Adrenal gland (tissue), 12 donors: Measurements from ENCODE around the gene RDX. TPM values are rescaled to one million over a fixed set of nuclear protein-coding genes. Genes with fewer than 3 reads are reported as not detected.

Experiments
- DNase-seq, 7 donors: peaks; one replicate each; pipeline ENCODE4 v3.0.0-alpha.2; 2019 to 2020
- H3K27ac ChIP-seq, 5 donors: fragments of 200-600 bp; sonication (generic) in 4 of 5; 1 replicate in 3 of 5; 2 replicates in 2 of 5; pipeline versions ENCODE4 v1.5.1 to v1.8.0; 2016 to 2020; ENCODE audit warnings: mild to moderate bottlenecking in 1 of 5
- H3K27me3 ChIP-seq: fragments of 200-600 bp; 2 replicates; pipeline ENCODE4 v1.8.0; 2021
- H3K36me3 ChIP-seq, 2 donors: fragments of 200-600 bp; replicated peaks in 1 of 2; 1 replicate in 1 of 2; 2 replicates in 1 of 2; pipeline versions ENCODE4 v1.5.1 to v1.8.0; 2018 to 2022
- H3K4me1 ChIP-seq, 2 donors: fragments of 200-600 bp; replicated peaks in 1 of 2; 1 replicate in 1 of 2; 2 replicates in 1 of 2; pipeline versions ENCODE4 v1.5.1 to v1.8.0; 2018 to 2021
- H3K4me3 ChIP-seq, 4 donors: fragments of 200-600 bp; sonication (generic) in 3 of 4; one replicate each; pipeline ENCODE4 v1.5.1; 2016 to 2018
- H3K9me3 ChIP-seq, 3 donors: fragments of 200-600 bp; sonication (generic) in 1 of 3; replicated peaks in 1 of 3; 1 replicate in 2 of 3; 2 replicates in 1 of 3; pipeline versions ENCODE4 v1.5.1 to v1.8.0; 2016 to 2021
- POLR2A ChIP-seq, 2 donors: fragments of 450-650 bp; IDR thresholded peaks; one replicate each; pipeline ENCODE4 v1.6.1; 2017; ENCODE audit warnings: antibody characterized with exemption in 2 of 2, mild to moderate bottlenecking in 2 of 2, moderate library complexity in 1 of 2
- WGBS, 4 donors: extraction: QIAGEN DNeasy Blood & Tissue Kit in 2 of 4; methylation state at CpG; one replicate each; pipeline versions ENCODE4 v1.1.5 to v1.1.7; 2013 to 2017; 5-methylcytosine and 5-hydroxymethylcytosine counted together
- intact Hi-C, 2 donors: fragments of 100-400 bp; cut with DNase I; formaldehyde crosslinking; loops; one replicate each; pipeline versions ENCODE4 v1.14.1 to v1.15.0; 2022 to 2023
- polyA plus RNA-seq, 3 donors: library from polyadenylated mRNA; stranded (reverse); fragments of 200-250 nt in 2 of 3; fragments of 350-450 nt in 1 of 3; fragmentation: Illumina TruSeq in 1 of 3; extraction: RNeasy Lipid Tissue Mini Kit (QIAGEN cat#74804) in 1 of 3; gene quantifications; one replicate each; pipeline ENCODE4 v1.2.3, GENCODE V29; 2013 to 2014
- total RNA-seq, 9 donors: library from RNA; depleted of rRNA in 4 of 9; stranded (reverse); fragments of >200 nt in 4 of 9; fragments of 120-200 nt in 1 of 9; fragmentation: NEBNext Ultra II Directional in 1 of 9; extraction: Animal tissue kit (Norgen Biotek cat#: 25700) in 1 of 9; gene quantifications; one replicate each; pipeline versions ENCODE4 v1.1.0 to v1.2.4, GENCODE V29; 2013 to 2023
- TF ChIP-seq, protein P1 (sequence below), 6 experiments: fragments of 450-650 bp in 4 of 6; fragments of 200-600 bp in 2 of 6; sonication (generic) in 1 of 6; IDR thresholded peaks; 1 replicate in 5 of 6; 2 replicates in 1 of 6; pipeline versions ENCODE4 v1.5.1 to v1.8.0; 2016 to 2021; ENCODE audit warnings: antibody characterized with exemption in 6 of 6, mild to moderate bottlenecking in 2 of 6, moderate library complexity in 1 of 6
- donor health status: healthy with polysubstance abuse.
- donor health status: Bipolar disorder and iron deficiency.
- donor health status: DM: yes; HTN: yes; CAD: no.
- donor health status: DM: no; HTN: no; CAD: no.
- donor health status: DM: no; HTN: no; CAD: no.
- donor health status: DM: yes; HTN: yes; CAD: no.

RDX gene
- total and polyA plus RNA-seq, 12 donors, result 82.4 to 1,153 (median 588) TPM

DNA sequence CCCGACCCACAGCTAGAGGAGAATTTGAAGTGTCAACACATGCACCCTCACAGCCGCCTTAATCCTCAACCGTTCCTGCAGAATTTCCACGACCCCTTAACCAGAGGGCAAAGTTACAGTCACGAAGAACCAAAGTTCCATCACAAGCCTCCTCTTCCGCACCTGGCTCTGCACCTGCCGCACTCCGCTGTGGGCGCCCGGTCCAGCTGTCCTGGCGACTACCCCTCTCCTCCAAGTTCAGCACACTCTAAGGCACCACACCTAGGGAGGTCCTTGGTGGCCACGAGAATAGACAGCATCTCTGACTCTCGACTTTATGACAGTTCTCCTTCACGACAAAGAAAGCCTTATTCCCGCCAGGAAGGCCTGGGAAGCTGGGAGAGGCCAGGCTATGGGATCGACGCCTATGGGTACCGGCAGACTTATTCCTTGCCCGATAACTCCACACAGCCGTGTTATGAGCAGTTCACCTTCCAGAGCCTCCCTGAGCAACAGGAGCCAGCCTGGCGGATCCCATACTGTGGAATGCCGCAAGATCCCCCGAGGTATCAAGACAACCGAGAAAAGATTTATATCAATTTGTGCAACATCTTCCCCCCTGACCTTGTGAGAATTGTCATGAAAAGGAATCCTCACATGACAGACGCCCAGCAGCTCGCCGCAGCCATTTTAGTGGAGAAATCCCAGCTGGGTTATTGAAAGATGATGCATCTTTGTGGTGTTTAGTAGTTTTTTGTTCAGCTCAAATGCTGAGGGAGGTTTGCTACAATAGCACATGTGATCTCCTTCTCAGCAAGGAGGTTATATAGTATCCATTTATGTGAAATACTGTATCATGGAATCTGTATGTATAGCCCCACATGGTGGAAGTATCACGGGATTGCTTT is 131.1 kb downstream of the RDX start:
- no peaks in the 10 kb centered on the region for H3K27me3 ChIP-seq
- no peaks in the 10 kb centered on the region for H3K9me3 ChIP-seq
- H3K27ac ChIP-seq, result no peak overlapping the region
- H3K4me3 ChIP-seq, result no peak overlapping the region
- TF ChIP-seq POLR2A (IDR thresholded peaks at IDR 0.05), result no peak
- TF ChIP-seq, protein P1, sequence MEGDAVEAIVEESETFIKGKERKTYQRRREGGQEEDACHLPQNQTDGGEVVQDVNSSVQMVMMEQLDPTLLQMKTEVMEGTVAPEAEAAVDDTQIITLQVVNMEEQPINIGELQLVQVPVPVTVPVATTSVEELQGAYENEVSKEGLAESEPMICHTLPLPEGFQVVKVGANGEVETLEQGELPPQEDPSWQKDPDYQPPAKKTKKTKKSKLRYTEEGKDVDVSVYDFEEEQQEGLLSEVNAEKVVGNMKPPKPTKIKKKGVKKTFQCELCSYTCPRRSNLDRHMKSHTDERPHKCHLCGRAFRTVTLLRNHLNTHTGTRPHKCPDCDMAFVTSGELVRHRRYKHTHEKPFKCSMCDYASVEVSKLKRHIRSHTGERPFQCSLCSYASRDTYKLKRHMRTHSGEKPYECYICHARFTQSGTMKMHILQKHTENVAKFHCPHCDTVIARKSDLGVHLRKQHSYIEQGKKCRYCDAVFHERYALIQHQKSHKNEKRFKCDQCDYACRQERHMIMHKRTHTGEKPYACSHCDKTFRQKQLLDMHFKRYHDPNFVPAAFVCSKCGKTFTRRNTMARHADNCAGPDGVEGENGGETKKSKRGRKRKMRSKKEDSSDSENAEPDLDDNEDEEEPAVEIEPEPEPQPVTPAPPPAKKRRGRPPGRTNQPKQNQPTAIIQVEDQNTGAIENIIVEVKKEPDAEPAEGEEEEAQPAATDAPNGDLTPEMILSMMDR (IDR thresholded peaks at IDR 0.05), result no peak
- H3K36me3 ChIP-seq, result peaks cover 0 to 17% of the 10 kb centered on the region in 2 donors
- 93 to 96% (median 95%) methylated on average over 24 to 28 of the region's 28 CpGs for WGBS, 4 donors
- no peak for DNase-seq
- intact Hi-C loops, result no loop called here
- no peaks in the 10 kb centered on the region for H3K4me1 ChIP-seq

DNA sequence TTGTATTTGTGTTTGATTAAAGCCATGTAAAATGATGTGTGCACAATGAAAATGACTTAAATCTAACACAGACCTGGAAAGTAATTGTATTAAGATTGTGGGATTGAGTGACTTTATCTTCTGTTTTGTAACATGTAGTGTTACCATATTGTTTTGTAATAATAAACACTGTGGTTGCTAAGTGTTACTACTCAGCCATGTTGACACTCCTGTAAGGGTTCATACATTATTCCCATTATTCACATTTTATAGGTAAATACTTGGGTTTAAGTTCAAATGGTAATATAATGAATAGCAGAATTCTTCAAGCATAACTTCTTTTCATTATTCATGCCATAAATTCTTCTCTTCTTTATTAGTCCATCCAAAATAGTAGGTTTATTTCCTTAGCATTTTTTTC is 134.2 kb downstream of the RDX start:
- TF ChIP-seq, protein P1 (IDR thresholded peaks at IDR 0.05), result no peak
- TF ChIP-seq POLR2A (IDR thresholded peaks at IDR 0.05), result no peak
- no peaks in the 10 kb centered on the region for H3K27me3 ChIP-seq
- peaks cover 0 to 27% of the 10 kb centered on the region in 2 donors for H3K36me3 ChIP-seq
- DNase-seq, result no peak
- H3K4me1 ChIP-seq, result peaks cover 0 to 4% of the 10 kb centered on the region in 2 donors
- H3K27ac ChIP-seq, result no peak overlapping the region
- H3K9me3 ChIP-seq, result no peaks in the 10 kb centered on the region
- no peak overlapping the region for H3K4me3 ChIP-seq
- intact Hi-C loops, result no loop called here

DNA sequence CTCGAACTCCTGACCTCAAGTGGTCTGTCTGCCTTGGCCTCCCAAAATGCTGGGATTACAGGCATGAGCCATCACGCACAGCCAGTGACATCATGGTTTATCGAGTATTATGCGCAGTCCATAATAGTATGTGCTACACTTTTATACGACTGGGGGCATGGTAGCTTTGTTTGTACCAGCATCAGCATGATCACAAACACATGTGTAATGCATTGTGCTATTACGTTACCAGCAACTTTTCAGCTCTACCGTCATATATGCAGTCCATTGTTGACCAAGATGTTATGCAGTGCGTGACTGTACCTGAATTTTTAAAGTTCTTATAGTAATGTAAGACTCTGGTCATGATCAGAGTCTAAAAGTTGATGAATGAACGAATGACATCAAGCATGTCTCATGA is 135.4 kb downstream of the RDX start:
- Histone ChIP-seq H3K27me3 (no peaks in the 10 kb centered on the region), H3K27ac (no peak overlapping the region), H3K4me3 (no peak overlapping the region), H3K9me3 (no peaks in the 10 kb centered on the region), H3K4me1 (peaks cover 0 to 4% of the 10 kb centered on the region in 2 donors), H3K36me3 (peaks cover 0 to 27% of the 10 kb centered on the region in 2 donors)
- no peak for DNase-seq
- 95 to 97% (median 96%) methylated on average over 9 of the region's 9 CpGs for WGBS, 4 donors
- TF ChIP-seq, protein P1 (IDR thresholded peaks at IDR 0.05), result no peak
- TF ChIP-seq POLR2A (IDR thresholded peaks at IDR 0.05), result no peak
- intact Hi-C loops, result no loop called here

DNA sequence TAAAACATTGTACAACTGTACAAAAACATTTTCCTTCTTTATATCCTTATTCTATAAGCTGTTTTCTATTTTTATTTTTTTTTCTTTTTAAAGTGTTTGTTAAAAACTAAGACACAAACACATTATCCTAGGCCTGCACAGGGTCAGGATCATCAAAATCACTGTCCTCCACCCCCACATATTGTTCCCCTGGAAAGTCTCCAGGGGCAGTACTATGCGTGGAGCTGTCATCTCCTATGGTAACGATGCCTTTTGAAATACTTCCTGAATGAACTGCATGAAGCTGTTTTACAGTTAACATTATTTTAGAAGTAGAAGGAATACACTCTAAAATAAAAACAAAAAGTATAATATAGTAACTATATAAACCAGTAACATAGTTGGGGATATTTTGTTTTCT is 136.0 kb downstream of the RDX start:
- DNase-seq, result no peak
- Histone ChIP-seq H3K27me3 (no peaks in the 10 kb centered on the region), H3K4me3 (no peak overlapping the region), H3K4me1 (peaks cover 0 to 4% of the 10 kb centered on the region in 2 donors), H3K9me3 (no peaks in the 10 kb centered on the region), H3K36me3 (peaks cover 0 to 23% of the 10 kb centered on the region in 2 donors), H3K27ac (no peak overlapping the region)
- 60 to 80% (median 68%) methylated on average over 2 of the region's 2 CpGs for WGBS, 4 donors
- TF ChIP-seq, protein P1 (IDR thresholded peaks at IDR 0.05), result no peak
- intact Hi-C loops, result no loop called here
